Neural progenitor cell (in vitro differentiated cells): ENCODE measurements around the gene SLAMF9. TPM values are rescaled to one million over a fixed set of nuclear protein-coding genes. Genes with fewer than 3 reads are reported as not detected.

Experiments
- DNase-seq: peaks from one replicate; pipeline ENCODE4 v3.0.0-alpha.2; 2016; ENCODE audit warnings: low spot score
- H2AFZ ChIP-seq: fragments of 200-600 bp; sonication (generic); replicated peaks from 2 replicates; pipeline ENCODE4 v1.6.1; 2016; ENCODE audit warnings: antibody characterized with exemption
- H3F3A ChIP-seq: fragments of 200-600 bp; sonication (generic); 2 replicates; pipeline ENCODE4 v1.6.1; 2016; ENCODE audit warnings: antibody characterized with exemption, low read depth
- H3K27ac ChIP-seq: fragments of 200-600 bp; sonication (generic); 2 replicates; pipeline ENCODE4 v1.5.1; 2016; ENCODE audit warnings: mild to moderate bottlenecking
- H3K27me3 ChIP-seq: fragments of 200-600 bp; sonication (generic); 2 replicates; pipeline ENCODE4 v1.6.1; 2016; ENCODE audit warnings: mild to moderate bottlenecking, moderate library complexity
- H3K36me3 ChIP-seq: fragments of 200-600 bp; sonication (generic); 2 replicates; pipeline ENCODE4 v1.5.1; 2016
- H3K4me1 ChIP-seq: fragments of 200-600 bp; sonication (generic); 2 replicates; pipeline ENCODE4 v1.6.1; 2016; ENCODE audit warnings: mixed run types
- H3K4me2 ChIP-seq: fragments of 200-600 bp; sonication (generic); 2 replicates; pipeline ENCODE4 v1.6.1; 2016
- H3K4me3 ChIP-seq: fragments of 200-600 bp; sonication (generic); 2 replicates; pipeline ENCODE4 v1.5.1; 2016
- H3K79me2 ChIP-seq: fragments of 200-600 bp; sonication (generic); 2 replicates; pipeline ENCODE4 v1.6.1; 2016; ENCODE audit warnings: low read depth
- H3K9ac ChIP-seq: fragments of 200-600 bp; sonication (generic); 2 replicates; pipeline ENCODE4 v1.6.1; 2016
- H3K9me3 ChIP-seq: fragments of 200-600 bp; sonication (generic); 2 replicates; pipeline ENCODE4 v1.5.1; 2016; ENCODE audit warnings: low read depth
- H4K20me1 ChIP-seq: fragments of 200-600 bp; sonication (generic); 2 replicates; pipeline ENCODE4 v1.6.1; 2016; ENCODE audit warnings: low read depth
- H3K27ac Mint-ChIP-seq: 3 replicates; pipeline ENCODE4 v1.8.0; 2021; ENCODE audit warnings: mixed read lengths
- H3K27me3 Mint-ChIP-seq: 2 replicates; pipeline ENCODE4 v1.8.0; 2022; ENCODE audit warnings: low read depth, mild to moderate bottlenecking, inconsistent platforms, moderate library complexity, mixed read lengths; ENCODE audit not compliant: insufficient read depth
- H3K36me3 Mint-ChIP-seq: 3 replicates; pipeline ENCODE4 v1.8.0; 2021; ENCODE audit warnings: mixed read lengths
- H3K4me1 Mint-ChIP-seq: 3 replicates; pipeline ENCODE4 v1.8.0; 2021; ENCODE audit warnings: mixed read lengths
- H3K4me3 Mint-ChIP-seq: 3 replicates; pipeline ENCODE4 v1.8.0; 2021; ENCODE audit warnings: mild to moderate bottlenecking, moderate library complexity, mixed read lengths
- H3K9me3 Mint-ChIP-seq: 3 replicates; pipeline ENCODE4 v1.8.0; 2020; ENCODE audit warnings: mixed read lengths
- CTCF ChIP-seq: fragments of 200-600 bp; sonication (generic); IDR thresholded peaks from 2 replicates; pipeline ENCODE4 v1.5.1; 2017; ENCODE audit warnings: antibody characterized with exemption, mild to moderate bottlenecking
- EZH2 ChIP-seq: fragments of 200-600 bp; sonication (generic); IDR thresholded peaks from 2 replicates; pipeline ENCODE4 v1.6.1; 2017; ENCODE audit warnings: antibody characterized with exemption, mild to moderate bottlenecking, moderate library complexity
- EZH2phosphoT487 ChIP-seq: fragments of 200-600 bp; sonication (generic); IDR thresholded peaks from 2 replicates; pipeline ENCODE4 v1.6.1; 2017; ENCODE audit warnings: antibody characterized with exemption
- total RNA-seq: library from RNA; depleted of rRNA; stranded (reverse); fragments of >200 nt; gene quantifications from 2 replicates; pipeline ENCODE4 v1.2.3, GENCODE V29; 2015; ENCODE audit warnings: low replicate concordance

SLAMF9 gene
- total RNA-seq, 1 donor from 2014 or later, result not detected

GRCh38 chr1:159942632-159943277 lies 11.3 kb downstream of the SLAMF9 start:
- H3K4me1 Mint-ChIP-seq, result peaks cover 68% of the 10 kb centered on the region

DNA sequence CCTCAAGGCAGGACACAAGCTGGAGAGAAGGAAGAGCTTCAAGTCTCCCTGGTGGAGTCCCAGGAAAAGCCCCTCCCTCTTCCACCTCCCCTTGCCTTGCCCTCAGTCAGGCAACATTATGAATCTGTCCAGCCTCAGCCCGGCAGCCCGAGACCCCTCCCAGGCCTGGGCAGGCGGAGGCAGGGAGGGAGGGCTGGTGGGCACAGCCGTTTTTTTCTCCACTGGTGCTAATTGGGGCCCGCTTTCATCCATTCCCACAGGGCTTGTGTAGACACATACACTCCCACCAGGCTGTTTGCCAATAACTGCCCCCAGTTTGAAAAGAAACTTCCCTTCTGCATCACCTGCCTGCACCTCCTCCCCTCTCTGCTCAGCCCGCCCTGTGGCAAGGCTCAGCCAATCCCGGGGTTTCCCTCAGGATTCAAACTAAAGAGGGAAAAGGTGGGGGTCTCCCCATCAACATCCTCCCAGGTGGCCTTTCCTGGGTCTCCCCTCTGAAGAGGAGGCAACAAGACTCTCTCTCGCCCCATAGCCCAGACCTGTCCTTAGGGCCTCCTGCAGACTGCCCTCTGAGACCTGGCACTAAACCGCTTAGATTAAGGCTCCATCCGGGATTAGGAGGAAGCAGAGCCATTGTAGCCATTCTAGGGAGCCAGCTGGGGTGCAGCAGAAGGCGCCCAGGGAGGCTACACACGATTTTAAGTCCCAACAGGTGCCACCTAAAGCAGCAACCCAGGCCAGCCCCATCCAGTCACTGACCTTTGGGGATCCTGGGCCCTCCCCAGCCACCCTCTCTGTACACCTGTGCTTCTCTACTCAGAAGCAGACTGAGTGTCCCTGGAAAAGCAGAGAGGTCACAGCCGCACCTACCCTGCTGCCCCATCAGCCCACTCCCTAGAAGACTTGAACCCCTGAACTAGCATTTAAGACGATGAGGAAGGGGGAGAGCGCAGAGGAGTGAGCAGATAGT lies 12.2 kb downstream of the SLAMF9 start:
- Histone ChIP-seq H3K9me3 (no peaks in the 10 kb centered on the region), H3K4me2 (peak overlapping the region; percentile 67), H3K4me1 (peaks cover 71% of the 10 kb centered on the region), H3K27ac (peak overlapping the region; percentile 71), H3K79me2 (peaks cover 21% of the 10 kb centered on the region), H2AFZ (no peak overlapping the region), H3F3A (peaks cover 22% of the 10 kb centered on the region), H3K9ac (no peak overlapping the region), H3K36me3 (no peaks in the 10 kb centered on the region), H4K20me1 (peaks cover 5% of the 10 kb centered on the region), H3K27me3 (no peaks in the 10 kb centered on the region), H3K4me3 (no peak overlapping the region)
- DNase-seq, result peak; percentile 43
- Mint-ChIP-seq H3K4me1 (peaks cover 77% of the 10 kb centered on the region), H3K36me3 (peaks cover 17% of the 10 kb centered on the region), H3K27ac (peak overlapping the region; percentile 94), H3K4me3 (peak overlapping the region; percentile 79), H3K27me3 (peaks cover 9% of the 10 kb centered on the region), H3K9me3 (no peaks in the 10 kb centered on the region)
- TF ChIP-seq CTCF, result no peak
- TF ChIP-seq EZH2phosphoT487, result no peak
- no peak for TF ChIP-seq EZH2

More at GRCh38 chr1:159942632-159943277, 11.3 kb downstream of the SLAMF9 start:
- Histone ChIP-seq H3K4me1 (peaks cover 63% of the 10 kb centered on the region), H2AFZ (no peak overlapping the region), H3K79me2 (peaks cover 21% of the 10 kb centered on the region), H3K36me3 (no peaks in the 10 kb centered on the region), H3F3A (peaks cover 22% of the 10 kb centered on the region), H3K4me3 (no peak overlapping the region), H3K9ac (no peak overlapping the region), H3K9me3 (no peaks in the 10 kb centered on the region), H3K27me3 (no peaks in the 10 kb centered on the region), H3K27ac (peak overlapping the region; percentile 58), H3K4me2 (peak overlapping the region; percentile 67), H4K20me1 (peaks cover 5% of the 10 kb centered on the region)
- H3K36me3 Mint-ChIP-seq, result peaks cover 17% of the 10 kb centered on the region
- peak overlapping the region; percentile 9 for H3K27ac Mint-ChIP-seq
- no peaks in the 10 kb centered on the region for H3K9me3 Mint-ChIP-seq
- peak overlapping the region; percentile 28 for H3K4me3 Mint-ChIP-seq
- TF ChIP-seq EZH2 (no peak), EZH2phosphoT487 (no peak), CTCF (no peak)
- DNase-seq, result no peak
- H3K27me3 Mint-ChIP-seq, result peaks cover 12% of the 10 kb centered on the region

DNA sequence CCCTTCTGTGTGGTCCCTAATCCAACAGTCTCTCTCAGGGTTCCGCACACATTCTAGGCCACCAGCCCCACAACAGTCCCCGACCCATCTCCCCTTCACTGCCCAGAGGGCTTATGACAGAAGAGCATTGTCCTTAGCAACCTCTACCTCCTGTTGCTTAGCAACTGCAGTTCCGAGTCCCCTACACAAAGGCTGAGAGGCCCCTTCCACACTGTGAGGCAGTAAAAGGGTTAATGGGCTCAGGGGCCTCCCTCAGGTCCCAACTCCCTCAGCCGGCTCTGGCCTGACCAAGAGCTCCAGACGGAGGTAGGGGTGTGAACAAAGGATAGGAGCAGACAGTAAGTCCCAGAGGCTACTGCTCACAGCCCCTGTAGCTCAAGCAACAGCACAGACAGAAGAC lies 12.9 kb downstream of the SLAMF9 start:
- Histone ChIP-seq H4K20me1 (peaks cover 7% of the 10 kb centered on the region), H3K4me2 (peak overlapping the region; percentile 67), H3F3A (peaks cover 20% of the 10 kb centered on the region), H3K4me3 (no peak overlapping the region), H3K27me3 (no peaks in the 10 kb centered on the region), H3K36me3 (no peaks in the 10 kb centered on the region), H3K9me3 (no peaks in the 10 kb centered on the region), H3K79me2 (peaks cover 21% of the 10 kb centered on the region), H3K27ac (peak overlapping the region; percentile 71), H2AFZ (no peak overlapping the region), H3K4me1 (peaks cover 70% of the 10 kb centered on the region), H3K9ac (no peak overlapping the region)
- Mint-ChIP-seq H3K4me1 (peaks cover 79% of the 10 kb centered on the region), H3K4me3 (peak overlapping the region; percentile 73), H3K27ac (peak overlapping the region; percentile 93), H3K27me3 (peaks cover 9% of the 10 kb centered on the region), H3K36me3 (peaks cover 17% of the 10 kb centered on the region), H3K9me3 (no peaks in the 10 kb centered on the region)
- DNase-seq, result peak; percentile 84
- TF ChIP-seq EZH2phosphoT487, result no peak
- TF ChIP-seq CTCF, result no peak
- no peak for TF ChIP-seq EZH2
